GM12878 (cell line): Measurements from ENCODE around the gene C3orf20. TPM values are rescaled to one million over a fixed set of nuclear protein-coding genes. Genes with fewer than 3 reads are reported as not detected.

Source experiments
- ATAC-seq: fragments of 200-7000 bp; cut with Tn5 transposase; 3 replicates; pipeline ENCODE4 v1.9.1; 2020; ENCODE audit warnings: mild to moderate bottlenecking, moderate library complexity
- BruUV-seq: library from RNA; stranded (reverse); fragments of 400-500 nt; replicated peaks from 2 replicates; lab custom pipeline; 2021; lab: Mats Ljungman, UMichigan
- CTCF ChIA-PET: fragments of 300-600 bp; sonication (Branson Sonifier 250); formaldehyde crosslinking; extraction: SDS; loops from one replicate; lab custom pipeline; 2021; ENCODE audit warnings: inconsistent platforms; lab: Yijun Ruan, JAX
- POLR2A ChIA-PET: fragments of 350-600 bp; formaldehyde crosslinking; extraction: SDS; loops from one replicate; lab custom pipeline; 2021; ENCODE audit warnings: inconsistent platforms; lab: Charles Lee
- RAD21 ChIA-PET: fragments of 300-600 bp; sonication (Branson Sonifier 250); formaldehyde crosslinking; loops from one replicate; lab custom pipeline; 2023; ENCODE audit warnings: antibody characterized with exemption; ENCODE audit not compliant: unreplicated experiment; lab: Charles Lee
- SMC1A ChIA-PET: fragments of 300-600 bp; sonication (Branson Sonifier 250); formaldehyde crosslinking; loops from one replicate; lab custom pipeline; 2023; ENCODE audit not compliant: unreplicated experiment, uncharacterized antibody; lab: Charles Lee
- DNase-seq: peaks from one replicate; pipeline ENCODE4 v3.0.0-alpha.2; 2011; ENCODE audit warnings: low read depth, low spot score
- FAIRE-seq: peaks from 3 replicates; lab custom pipeline; 2011; peaks lifted over from hg19 to GRCh38; lab: Jason Lieb, UNC
- H2AFZ ChIP-seq: 2 replicates; pipeline ENCODE4 v1.6.0; 2011; ENCODE audit warnings: low read depth, low read length, control low read depth; ENCODE audit not compliant: control insufficient read depth
- H3K27ac ChIP-seq: 2 replicates; pipeline ENCODE4 v1.5.1; 2011; ENCODE audit warnings: control low read depth; ENCODE audit not compliant: control insufficient read depth, insufficient read depth
- H3K27me3 ChIP-seq, 2 experiments: replicated peaks in 1 of 2; 2 replicates each; pipeline versions ENCODE4 v1.6.0 to v1.6.1; 2011; ENCODE audit warnings: low read length in 1 of 2; ENCODE audit not compliant: control insufficient read depth in 2 of 2, insufficient read depth in 2 of 2
- H3K36me3 ChIP-seq, 2 experiments: 2 replicates each; pipeline ENCODE4 v1.5.1; 2011; ENCODE audit warnings: low read length in 1 of 2; ENCODE audit not compliant: control insufficient read depth in 2 of 2, insufficient read depth in 2 of 2
- H3K4me1 ChIP-seq: 2 replicates; pipeline ENCODE4 v1.6.1; 2011; ENCODE audit warnings: mild to moderate bottlenecking, low read length, moderate library complexity, mixed read lengths; ENCODE audit not compliant: control insufficient read depth, insufficient read depth
- H3K4me2 ChIP-seq: 2 replicates; pipeline ENCODE4 v1.6.0; 2011; ENCODE audit warnings: control low read depth; ENCODE audit not compliant: control insufficient read depth, insufficient read depth
- H3K4me3 ChIP-seq: fragments of 200-600 bp; sonication (generic); 2 replicates; pipeline ENCODE4 v1.5.1; 2016
- H3K79me2 ChIP-seq: 2 replicates; pipeline ENCODE4 v1.6.0; 2011; ENCODE audit warnings: low read length; ENCODE audit not compliant: control insufficient read depth, insufficient read depth
- H3K9ac ChIP-seq: 2 replicates; pipeline ENCODE4 v1.8.0; 2011; ENCODE audit warnings: low read length, control low read depth, mixed read lengths; ENCODE audit not compliant: control insufficient read depth, insufficient read depth
- H3K9me3 ChIP-seq: replicated peaks from 3 replicates; pipeline ENCODE4 v1.5.1; 2011; ENCODE audit warnings: mild to moderate bottlenecking, low read length; ENCODE audit not compliant: control insufficient read depth, insufficient read depth
- H4K20me1 ChIP-seq: 2 replicates; pipeline ENCODE4 v1.6.0; 2011; ENCODE audit not compliant: control insufficient read depth, insufficient read depth
- CBX5 ChIP-seq: sonication (generic); IDR thresholded peaks from 2 replicates; pipeline ENCODE4 v1.6.1; 2016; ENCODE audit warnings: low read depth, moderate library complexity, mild to moderate bottlenecking, inconsistent platforms
- E4F1 ChIP-seq: fragments of 450-650 bp; IDR thresholded peaks from 2 replicates; pipeline ENCODE4 v1.6.1; 2018; ENCODE audit warnings: borderline replicate concordance, mild to moderate bottlenecking; ENCODE audit not compliant: partially characterized antibody
- EGR1 ChIP-seq, 2 experiments: IDR thresholded peaks; 1 replicate in 1 of 2; 2 replicates in 1 of 2; pipeline ENCODE4 v1.6.1; 2011 to 2012; ENCODE audit warnings: low read depth in 2 of 2, low read length in 2 of 2, borderline replicate concordance in 1 of 2, mild to moderate bottlenecking in 1 of 2, moderate library complexity in 1 of 2
- ESRRA ChIP-seq: IDR thresholded peaks from 2 replicates; pipeline ENCODE4 v1.6.1; 2012; ENCODE audit warnings: mild to moderate bottlenecking, low read length, improper control_type of control experiment
- FOXM1 ChIP-seq: IDR thresholded peaks from 2 replicates; pipeline ENCODE4 v1.6.1; 2012; ENCODE audit warnings: low read depth, mild to moderate bottlenecking, inconsistent platforms, low read length, moderate library complexity
- LARP7 ChIP-seq: fragments of 450-650 bp; IDR thresholded peaks from 2 replicates; pipeline ENCODE4 v1.6.1; 2017; ENCODE audit warnings: mild to moderate bottlenecking
- MLLT1 ChIP-seq: fragments of 450-650 bp; IDR thresholded peaks from 2 replicates; pipeline ENCODE4 v1.6.1; 2016; ENCODE audit warnings: mild to moderate bottlenecking
- POLR2AphosphoS5 ChIP-seq: IDR thresholded peaks from 2 replicates; pipeline ENCODE4 v1.6.1; 2011; ENCODE audit warnings: mild to moderate bottlenecking, low read length, inconsistent platforms
- SMAD1 ChIP-seq: fragments of 450-650 bp; IDR thresholded peaks from 2 replicates; pipeline ENCODE4 v1.6.1; 2018; ENCODE audit warnings: mild to moderate bottlenecking, low read depth; ENCODE audit not compliant: partially characterized antibody
- USF1 ChIP-seq: IDR thresholded peaks from 2 replicates; pipeline ENCODE4 v1.6.1; 2011; ENCODE audit warnings: borderline replicate concordance, low read depth, mild to moderate bottlenecking, moderate library complexity, mixed read lengths, low read length; ENCODE audit not compliant: insufficient read depth; ENCODE audit errors: extremely low read length
- ZNF207 ChIP-seq: fragments of 450-650 bp; IDR thresholded peaks from 2 replicates; pipeline ENCODE4 v1.6.1; 2014; ENCODE audit warnings: antibody characterized with exemption, mild to moderate bottlenecking, borderline replicate concordance
- ZNF622 ChIP-seq: fragments of 450-650 bp; IDR thresholded peaks from 2 replicates; pipeline ENCODE4 v1.6.1; 2017; ENCODE audit warnings: mild to moderate bottlenecking, inconsistent platforms
- WGBS: methylation state at CpG from one replicate; pipeline ENCODE4 v1.1.6; 2016; ENCODE audit warnings: low lambda C conversion rate; ENCODE audit not compliant: insufficient replicate concordance, insufficient coverage; ENCODE audit errors: missing lambda C conversion rate; 5-methylcytosine and 5-hydroxymethylcytosine counted together
- in situ Hi-C: fragments of 300-500 bp; cut with MboI; formaldehyde crosslinking; loops from 9 replicates; pipeline ENCODE4 v1.14.3; 2018; ENCODE audit warnings: mixed read lengths
- intact Hi-C: fragments of 100-400 bp; cut with micrococcal nuclease; formaldehyde crosslinking; loops from one replicate; pipeline ENCODE4 v1.14.2; 2022; ENCODE audit not compliant: unreplicated experiment
- polyA plus RNA-seq, 11 experiments: library from polyadenylated mRNA; depleted of rRNA in 4 of 11; unstranded in 6 of 11; stranded (reverse) in 5 of 11; fragments of >200 nt; fragmentation: Nextera tagmentation in 4 of 11; fragmentation: Illumina TruSeq in 1 of 11; extraction: Ambion mirVana in 4 of 11; extraction: Trizol in 1 of 11; gene quantifications; 1 replicate in 1 of 11; 2 replicates in 10 of 11; pipeline versions ENCODE4 v1.2.1 to v1.2.3, GENCODE V29; 2011 to 2016; ENCODE audit warnings: inconsistent platforms in 2 of 11, missing spikeins in 2 of 11, low read depth in 1 of 11
- total RNA-seq, 4 experiments: library from RNA; depleted of rRNA in 3 of 4; stranded (reverse); fragments of >200 nt in 3 of 4; fragmentation: Illumina TruSeq in 1 of 4; extraction: Trizol in 1 of 4; gene quantifications; 2 replicates each; pipeline versions ENCODE4 v1.2.1 to v1.2.3, GENCODE V29; 2013 to 2021

The C3orf20 gene
- total and polyA plus RNA-seq, 10 of the 15 experiments (the other 5 are each of a cell fraction or from before 2014, with no cell fraction given): 0.05 to 2.9 (median 1.0) TPM

GRCh38 chr3:14812196-14812790 lies 137.4 kb downstream of the C3orf20 start:
- ChIA-PET CTCF (no interaction called here), SMC1A (no interaction called here), RAD21 (no interaction called here), POLR2A (no interaction called here)
- Histone ChIP-seq H3K27me3 (peaks cover 16 to 21% of the 10 kb centered on the region in 2 experiments), H3K27ac (no peak overlapping the region), H2AFZ (no peak overlapping the region), H3K4me1 (no peaks in the 10 kb centered on the region), H3K9me3 (no peaks in the 10 kb centered on the region), H4K20me1 (no peaks in the 10 kb centered on the region), H3K4me3 (no peak overlapping the region), H3K9ac (no peak overlapping the region), H3K4me2 (no peak overlapping the region), H3K36me3 (no peaks in the 10 kb centered on the region), H3K79me2 (no peaks in the 10 kb centered on the region)
- DNase-seq (no peak), FAIRE-seq (no peak), ATAC-seq (no peak)
- 20% methylated on average over 9 of the region's 9 CpGs for WGBS
- in situ Hi-C loops (no loop called here), intact Hi-C loops (no loop called here)
- TF ChIP-seq ZNF207 (no peak), LARP7 (no peak), SMAD1 (no peak), FOXM1 (no peak), ESRRA (no peak), E4F1 (no peak), MLLT1 (no peak), ZNF622 (no peak), POLR2AphosphoS5 (no peak), EGR1 (IDR thresholded peaks at IDR 0.05; ENCODE audit: borderline replicate concordance in 1 of 2, low read depth in 2 of 2, low read length in 2 of 2) (no peak), CBX5 (no peak), USF1 (no peak)
- no TSS peak for BruUV-seq
